HL-60 (cell line): ENCODE measurements around the gene ETHE1.

Experiments
- CTCF ChIP-seq: IDR thresholded peaks from one replicate; pipeline ENCODE4 v1.5.1; 2011; ENCODE audit warnings: low read length, control low read depth, inconsistent platforms; ENCODE audit not compliant: insufficient read depth
- GABPA ChIP-seq: IDR thresholded peaks from 2 replicates; pipeline ENCODE4 v1.6.1; 2012; ENCODE audit warnings: low read depth
- REST ChIP-seq: IDR thresholded peaks from 2 replicates; pipeline ENCODE4 v1.6.1; 2012; ENCODE audit warnings: low read depth; ENCODE audit not compliant: insufficient replicate concordance

- no peak for TF ChIP-seq CTCF
- no peak for TF ChIP-seq REST
- TF ChIP-seq GABPA = no peak
These were observed 19.1 kb downstream of the ETHE1 start for GRCh38 chr19:43507880-43508279.
